ENCODE data around the gene HECTD1. TPM values are rescaled to one million over a fixed set of nuclear protein-coding genes. Genes with fewer than 3 reads are reported as not detected.

HECTD1 gene
- total RNA-seq, 4 donors from 2014 or later: 188 to 251 (median 201) TPM

- intact Hi-C loops (cut with DNase I; ENCODE audit: low total_unique reads): no loop called here
- 98 to 99% methylated on average over 3 of the region's 3 CpGs for WGBS, 2 donors
- no peak for DNase-seq (ENCODE audit: low spot score in 2 of 2)
- TF ChIP-seq POLR2A (IDR thresholded peaks at IDR 0.05) (no peak), CTCF (IDR thresholded peaks at IDR 0.05) (no peak)
- no peak overlapping the region for H3K4me3 ChIP-seq (ENCODE audit: low read depth, poor library complexity, severe bottlenecking)
Observed at GRCh38 chr14:31203414-31203742, 4.2 kb downstream of the HECTD1 start.

- WGBS, 2 donors: 74 to 80% methylated on average over 1 of the region's 1 CpG
- H3K4me3 ChIP-seq (ENCODE audit: low read depth, poor library complexity, severe bottlenecking): no peak overlapping the region
- TF ChIP-seq POLR2A (IDR thresholded peaks at IDR 0.05): no peak
- TF ChIP-seq CTCF (IDR thresholded peaks at IDR 0.05): no peak
- no peak for DNase-seq (ENCODE audit: low spot score in 2 of 2)
- intact Hi-C loops (cut with DNase I; ENCODE audit: low total_unique reads): no loop called here
Observed at GRCh38 chr14:31201111-31201510, 6.5 kb downstream of the HECTD1 start.

DNA sequence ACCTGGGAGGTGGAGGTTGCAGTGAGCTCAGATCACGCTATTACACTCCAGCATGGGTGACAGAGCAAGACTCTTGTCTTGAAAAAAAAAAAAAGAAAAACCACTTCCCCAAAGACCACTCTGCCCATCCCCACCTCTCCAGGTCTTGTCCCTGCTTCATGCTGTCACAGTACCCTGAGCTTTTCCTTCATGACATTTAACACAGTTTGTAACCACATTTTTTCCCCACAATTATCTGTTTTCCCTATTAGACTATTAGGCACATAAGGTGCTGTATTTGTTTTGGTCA lies 6.9 kb downstream of the HECTD1 start:
- intact Hi-C loops (cut with DNase I; ENCODE audit: low total_unique reads): no loop called here
- no peak overlapping the region for H3K4me3 ChIP-seq (ENCODE audit: low read depth, poor library complexity, severe bottlenecking)
- 88 to 100% methylated on average over 1 of the region's 1 CpG for WGBS, 2 donors
- no peak for TF ChIP-seq POLR2A (IDR thresholded peaks at IDR 0.05)
- no peak for TF ChIP-seq CTCF (IDR thresholded peaks at IDR 0.05)
- DNase-seq (ENCODE audit: low spot score in 2 of 2): no peak

DNA sequence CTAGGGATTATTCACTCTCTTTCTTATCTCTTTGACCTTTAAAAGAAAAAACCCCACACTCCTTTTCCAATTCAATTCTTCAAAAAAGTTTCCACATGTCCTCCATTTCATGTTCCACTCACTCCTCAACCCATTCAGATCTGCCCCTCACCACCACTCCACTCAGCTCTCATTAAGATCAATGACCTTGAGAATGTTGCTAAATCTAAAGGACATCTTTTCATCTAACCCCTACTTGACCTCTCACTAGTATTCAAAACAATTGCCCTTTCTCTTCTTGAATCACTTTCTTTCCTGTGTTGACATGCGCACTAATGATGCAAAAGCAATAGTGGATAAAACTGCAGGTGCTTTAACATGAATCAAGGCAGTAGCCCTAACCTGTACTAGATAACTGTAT lies 9.9 kb downstream of the HECTD1 start:
- H3K4me3 ChIP-seq (ENCODE audit: low read depth, poor library complexity, severe bottlenecking): no peak overlapping the region
- TF ChIP-seq POLR2A (IDR thresholded peaks at IDR 0.05) (no peak), CTCF (IDR thresholded peaks at IDR 0.05) (no peak)
- WGBS, 2 donors: 93 to 94% methylated on average over 1 of the region's 1 CpG
- no peak for DNase-seq (ENCODE audit: low spot score in 2 of 2)
- intact Hi-C loops (cut with DNase I; ENCODE audit: low total_unique reads): no loop called here

DNA sequence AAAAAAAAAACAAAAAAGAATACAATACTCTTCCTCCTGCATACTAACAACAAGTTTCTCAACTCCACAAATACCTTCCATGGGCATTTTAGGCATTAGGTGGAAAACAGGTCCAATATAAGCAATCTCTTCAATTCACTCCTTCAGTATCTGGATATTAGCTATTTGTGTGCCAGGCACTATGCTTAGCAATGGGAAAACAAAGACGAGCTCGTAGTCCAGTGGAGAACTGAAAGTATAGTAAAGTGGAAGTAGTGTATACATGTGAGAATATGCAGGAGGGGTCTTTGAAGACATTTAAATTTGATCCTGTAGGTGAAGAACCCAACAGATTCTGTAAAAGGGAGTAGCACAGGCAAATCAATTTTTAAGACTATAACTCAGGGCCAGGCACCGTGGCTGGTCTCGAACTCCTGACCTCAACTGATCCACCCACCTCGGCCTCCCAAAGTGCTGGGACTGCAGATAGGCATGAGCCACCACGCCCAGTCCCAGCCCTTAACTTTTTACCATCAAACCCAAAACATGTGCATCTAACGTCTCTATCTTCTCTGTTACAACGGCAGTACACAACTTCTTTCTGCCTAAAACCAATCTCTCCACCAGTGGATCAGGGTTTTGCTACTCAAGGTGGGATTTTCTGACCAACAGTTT lies 10.6 kb downstream of the HECTD1 start:
- 80 to 85% methylated on average over 8 of the region's 8 CpGs for WGBS, 2 donors
- TF ChIP-seq CTCF (IDR thresholded peaks at IDR 0.05): no peak
- intact Hi-C loops (cut with DNase I; ENCODE audit: low total_unique reads): no loop called here
- H3K4me3 ChIP-seq (ENCODE audit: low read depth, poor library complexity, severe bottlenecking): no peak overlapping the region
- DNase-seq (ENCODE audit: low spot score in 2 of 2): no peak

- intact Hi-C loops (cut with DNase I; ENCODE audit: low total_unique reads): no loop called here
- no peak for TF ChIP-seq CTCF (IDR thresholded peaks at IDR 0.05)
- TF ChIP-seq POLR2A (IDR thresholded peaks at IDR 0.05): no peak
- no peak overlapping the region for H3K4me3 ChIP-seq (ENCODE audit: low read depth, poor library complexity, severe bottlenecking)
- no peak for DNase-seq (ENCODE audit: low spot score in 2 of 2)
Observed at GRCh38 chr14:31194661-31195060, 12.9 kb downstream of the HECTD1 start.

Data from lower leg skin (tissue), 4 donors.